K562 (cell line): ENCODE measurements around the gene ZNF441. TPM values are rescaled to one million over a fixed set of nuclear protein-coding genes. Genes with fewer than 3 reads are reported as not detected.

Experiments
- BCL6 ChIP-seq: fragments of 250-450 bp; sonication (Bioruptor Pico); IDR thresholded peaks from 2 replicates; pipeline ENCODE4 v1.4.0; 2020
- CAMTA2 ChIP-seq: fragments of 250-450 bp; sonication (Bioruptor Pico); conservative IDR thresholded peaks from 2 replicates; pipeline ENCODE4 v1.5.1; 2022
- ELF4 ChIP-seq: fragments of 450-650 bp; formaldehyde crosslinking; IDR thresholded peaks from 2 replicates; pipeline ENCODE4 v1.4.0; 2022; ENCODE audit warnings: missing genetic modification characterization
- ESRRB ChIP-seq: fragments of 250-450 bp; sonication (Bioruptor Pico); IDR thresholded peaks from 2 replicates; pipeline ENCODE4 v1.5.0; 2020; ENCODE audit warnings: mild to moderate bottlenecking, moderate library complexity, borderline replicate concordance
- FIP1L1 ChIP-seq: fragments of 200-400 bp; formaldehyde crosslinking; IDR thresholded peaks from 2 replicates; pipeline ENCODE4 v1.6.1; 2018; ENCODE audit warnings: mild to moderate bottlenecking, low read depth, low read length; ENCODE audit not compliant: poor library complexity, severe bottlenecking
- JUN ChIP-seq, 2 experiments: sonication (generic) in 1 of 2; formaldehyde crosslinking in 1 of 2; IDR thresholded peaks; 2 replicates each; pipeline versions ENCODE4 v1.6.1 to v1.8.0; 2012 to 2022; ENCODE audit warnings: borderline replicate concordance in 2 of 2, mild to moderate bottlenecking in 2 of 2, improper control_type of control experiment in 1 of 2, low read depth in 1 of 2, low read length in 1 of 2, missing genetic modification reagents in 1 of 2
- NFATC3 ChIP-seq: fragments of 450-650 bp; IDR thresholded peaks from 2 replicates; pipeline ENCODE4 v1.6.1; 2017; ENCODE audit warnings: mild to moderate bottlenecking
- NR1H2 ChIP-seq: sonication (generic); formaldehyde crosslinking; IDR thresholded peaks from 2 replicates; pipeline ENCODE4 v1.4.0; 2020; ENCODE audit warnings: mild to moderate bottlenecking, missing genetic modification reagents
- PHF21A ChIP-seq: fragments of 450-650 bp; IDR thresholded peaks from 2 replicates; pipeline ENCODE4 v1.6.1; 2017; ENCODE audit warnings: low read depth, borderline replicate concordance
- SLC30A9 ChIP-seq: fragments of 250-450 bp; sonication (Bioruptor Pico); IDR thresholded peaks from 2 replicates; pipeline ENCODE4 v1.8.0; 2022; ENCODE audit warnings: mild to moderate bottlenecking, moderate library complexity
- SNRNP70 ChIP-seq: fragments of 200-400 bp; formaldehyde crosslinking; optimal IDR thresholded peaks from 2 replicates; pipeline ENCODE3; 2017; ENCODE audit warnings: low read depth, low read length
- TFAP4 ChIP-seq: sonication (generic); formaldehyde crosslinking; IDR thresholded peaks from 2 replicates; pipeline ENCODE4 v1.8.0; 2022; ENCODE audit warnings: missing genetic modification reagents, mild to moderate bottlenecking, moderate library complexity, borderline replicate concordance
- U2AF1 ChIP-seq: fragments of 200-400 bp; formaldehyde crosslinking; optimal IDR thresholded peaks from 2 replicates; pipeline ENCODE3; 2017; ENCODE audit warnings: mild to moderate bottlenecking, low read depth, low read length, moderate library complexity
- ZBTB1 ChIP-seq: sonication (generic); formaldehyde crosslinking; IDR thresholded peaks from 2 replicates; pipeline ENCODE4 v1.8.1; 2023; ENCODE audit warnings: missing genetic modification reagents, low read depth, mild to moderate bottlenecking, borderline replicate concordance
- ZNF140 ChIP-seq: fragments of 250-450 bp; sonication (Bioruptor Pico); IDR thresholded peaks from 2 replicates; pipeline ENCODE4 v1.8.0; 2021; ENCODE audit warnings: moderate library complexity, mild to moderate bottlenecking, inconsistent platforms
- ZNF518B ChIP-seq: fragments of 250-450 bp; sonication (Bioruptor Pico); IDR thresholded peaks from 2 replicates; pipeline ENCODE4 v1.5.0; 2021; ENCODE audit warnings: mild to moderate bottlenecking, moderate library complexity
- ZNF695 ChIP-seq: fragments of 450-650 bp; formaldehyde crosslinking; IDR thresholded peaks from 2 replicates; pipeline ENCODE4 v1.4.0; 2020; ENCODE audit warnings: mild to moderate bottlenecking, moderate library complexity
- polyA plus RNA-seq, 8 experiments: library from polyadenylated mRNA; depleted of rRNA in 4 of 8; stranded (reverse) in 5 of 8; unstranded in 3 of 8; fragments of >200 nt; fragmentation: Nextera tagmentation in 2 of 8; fragmentation: Illumina TruSeq in 1 of 8; extraction: Ambion mirVana in 2 of 8; extraction: Trizol in 1 of 8; gene quantifications; 2 replicates each; pipeline versions ENCODE4 v1.2.1 to v1.2.3, GENCODE V29; 2011 to 2014; ENCODE audit warnings: inconsistent platforms in 1 of 8, missing spikeins in 1 of 8
- total RNA-seq, 7 experiments: library from RNA; depleted of rRNA in 6 of 7; stranded (reverse); fragments of >200 nt in 6 of 7; fragmentation: Illumina TruSeq in 2 of 7; extraction: Trizol in 2 of 7; gene quantifications; 2 replicates each; pipeline versions ENCODE4 v1.2.1 to v1.2.3, GENCODE V29; 2011 to 2021; ENCODE audit warnings: low replicate concordance in 1 of 7
- TF ChIP-seq, protein P1 (sequence below): fragments of 450-650 bp; IDR thresholded peaks from 2 replicates; pipeline ENCODE4 v1.6.1; 2014; ENCODE audit warnings: low read depth, mild to moderate bottlenecking, moderate library complexity, borderline replicate concordance
- TF ChIP-seq, protein P2 (sequence below): IDR thresholded peaks from 3 replicates; pipeline ENCODE4 v1.6.1; 2011; ENCODE audit warnings: borderline replicate concordance, mild to moderate bottlenecking; ENCODE audit not compliant: insufficient read length, insufficient read depth

Gene ZNF441
- total and polyA plus RNA-seq, 9 of the 15 experiments (the other 6 are each of a cell fraction or from before 2014, with no cell fraction given): 1.9 to 14.0 (median 7.8) TPM

- no peak for TF ChIP-seq ZNF518B
- TF ChIP-seq, protein P1, sequence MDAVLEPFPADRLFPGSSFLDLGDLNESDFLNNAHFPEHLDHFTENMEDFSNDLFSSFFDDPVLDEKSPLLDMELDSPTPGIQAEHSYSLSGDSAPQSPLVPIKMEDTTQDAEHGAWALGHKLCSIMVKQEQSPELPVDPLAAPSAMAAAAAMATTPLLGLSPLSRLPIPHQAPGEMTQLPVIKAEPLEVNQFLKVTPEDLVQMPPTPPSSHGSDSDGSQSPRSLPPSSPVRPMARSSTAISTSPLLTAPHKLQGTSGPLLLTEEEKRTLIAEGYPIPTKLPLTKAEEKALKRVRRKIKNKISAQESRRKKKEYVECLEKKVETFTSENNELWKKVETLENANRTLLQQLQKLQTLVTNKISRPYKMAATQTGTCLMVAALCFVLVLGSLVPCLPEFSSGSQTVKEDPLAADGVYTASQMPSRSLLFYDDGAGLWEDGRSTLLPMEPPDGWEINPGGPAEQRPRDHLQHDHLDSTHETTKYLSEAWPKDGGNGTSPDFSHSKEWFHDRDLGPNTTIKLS: peak; percentile 76; the same call in 1 of the 2 replicates
- TF ChIP-seq, protein P2, sequence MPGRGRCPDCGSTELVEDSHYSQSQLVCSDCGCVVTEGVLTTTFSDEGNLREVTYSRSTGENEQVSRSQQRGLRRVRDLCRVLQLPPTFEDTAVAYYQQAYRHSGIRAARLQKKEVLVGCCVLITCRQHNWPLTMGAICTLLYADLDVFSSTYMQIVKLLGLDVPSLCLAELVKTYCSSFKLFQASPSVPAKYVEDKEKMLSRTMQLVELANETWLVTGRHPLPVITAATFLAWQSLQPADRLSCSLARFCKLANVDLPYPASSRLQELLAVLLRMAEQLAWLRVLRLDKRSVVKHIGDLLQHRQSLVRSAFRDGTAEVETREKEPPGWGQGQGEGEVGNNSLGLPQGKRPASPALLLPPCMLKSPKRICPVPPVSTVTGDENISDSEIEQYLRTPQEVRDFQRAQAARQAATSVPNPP: no peak
- TF ChIP-seq ZNF140: no peak
- peak; percentile 77; the same call in 1 of the 2 replicates for TF ChIP-seq ZBTB1 (CRISPR knock-in tag)
- no peak for TF ChIP-seq U2AF1
- no peak for TF ChIP-seq ESRRB
- peak; percentile 50; the same call in 1 of the 2 replicates for TF ChIP-seq ELF4 (CRISPR knock-in tag)
- TF ChIP-seq ZNF695 (CRISPR knock-in tag): no peak
- no peak for TF ChIP-seq BCL6 (CRISPR knock-in tag)
- no peak for TF ChIP-seq SNRNP70
- no peak for TF ChIP-seq CAMTA2 (CRISPR knock-in tag)
- TF ChIP-seq JUN (IDR thresholded peaks at IDR 0.05; ENCODE audit: borderline replicate concordance, low read depth, low read length): 0 out of 2 replicates have a peak, but pooled peaks have one; percentile 12
- 0 out of 2 replicates have a peak, but pooled peaks have one; percentile 2 for TF ChIP-seq JUN (CRISPR knock-in tag; IDR thresholded peaks at IDR 0.05; ENCODE audit: borderline replicate concordance)
- TF ChIP-seq SLC30A9 (CRISPR knock-in tag): no peak
- TF ChIP-seq FIP1L1: no peak
- no peak for TF ChIP-seq NFATC3
- no peak for TF ChIP-seq NR1H2 (CRISPR knock-in tag)
- TF ChIP-seq TFAP4 (CRISPR knock-in tag): peak; percentile 77
- TF ChIP-seq PHF21A: no peak
Observed at GRCh38 chr19:11766597-11767591, at the start of gene ZNF441 (continued).
